Activated naive CD4-positive, alpha-beta T cell treated with anti-CD3 and anti-CD28 coated beads, Interleukin-2, amount 10 ng/mL, durations not matched to agents 5 hours and 36 hours (primary cell): ENCODE data around the gene ASTL. TPM values are rescaled to one million over a fixed set of nuclear protein-coding genes. Genes with fewer than 3 reads are reported as not detected.

Source experiments
- total RNA-seq, 2 experiments: library from RNA; stranded (reverse); gene quantifications; one replicate each; pipeline ENCODE4 v1.2.3, GENCODE V29; 2021

The ASTL gene
- total RNA-seq = under 1 TPM; 0.41 to 0.48 TPM

GRCh38 chr2:96138179-96139145 lies at the start of gene ASTL:
Gene ASTL (minus strand): TSS chr2:96138502. CDS start chr2:96138436, 66 bp downstream.

GRCh38 chr2:96145036-96145847 lies 6.9 kb upstream of the ASTL start, which contains the start of gene DUSP2:
Gene DUSP2 (minus strand): TSS chr2:96145440. CDS start chr2:96145354, 86 bp downstream.

DNA sequence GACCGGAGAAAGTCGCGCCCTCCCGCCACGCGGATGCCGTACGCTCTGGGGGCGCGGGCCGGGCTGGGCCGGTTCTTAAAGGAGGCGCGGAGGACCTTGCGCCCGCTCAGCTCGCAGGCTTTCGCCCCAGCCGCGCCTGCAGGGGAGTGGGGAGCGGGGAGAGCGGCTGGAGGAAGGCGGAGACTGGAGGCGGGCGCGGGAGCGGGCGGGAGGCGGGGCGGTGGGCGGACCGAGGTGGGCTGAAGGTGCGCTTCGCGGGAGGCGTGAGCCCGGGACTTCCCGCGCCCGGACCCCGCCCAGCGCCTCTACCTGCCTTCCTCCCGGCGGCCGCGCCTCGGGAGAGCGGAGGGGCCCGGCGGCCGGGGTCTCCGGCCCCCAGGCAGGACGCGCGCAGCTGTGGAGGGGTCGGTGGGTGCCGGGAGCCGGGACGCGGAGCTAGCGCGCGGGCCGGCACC lies 21.9 kb downstream of the ASTL start, which contains the start of gene ADRA2B:
Gene ADRA2B, minus strand, starts transcription at position 148 of the 455 bp plus-strand sequence. CDS start 422 bp downstream, outside the sequence.

Other genes with a start within 250 kb of the ASTL start
- 10 to 100 TPM; 67.8 to 75.3 TPM for gene ANKRD36C, start 146.7 kb downstream of the ASTL start, total RNA-seq
- gene GPAT2, start 103.6 kb downstream of the ASTL start, total RNA-seq = 1 to 10 TPM; 5.2 to 5.5 TPM
- under 1 TPM; 0.10 to 0.13 TPM for gene ADRA2B, start 21.9 kb downstream of the ASTL start, total RNA-seq
- 10 to 100 TPM; 21.3 to 22.0 TPM for gene DUSP2, start 6.9 kb upstream of the ASTL start, total RNA-seq
- gene STARD7, start 70.3 kb upstream of the ASTL start, total RNA-seq = 100 to 1,000 TPM; 105 to 112 TPM
- gene TMEM127, start 127.5 kb upstream of the ASTL start, total RNA-seq = 10 to 100 TPM; 34.0 to 34.4 TPM
- 10 to 100 TPM; 58.7 to 61.4 TPM for gene CIAO1, start 127.7 kb upstream of the ASTL start, total RNA-seq
- gene SNRNP200, start 167.0 kb upstream of the ASTL start, total RNA-seq = 100 to 1,000 TPM; 144 to 155 TPM
- gene ITPRIPL1, start 186.8 kb upstream of the ASTL start, total RNA-seq = 10 to 100 TPM; 27.9 to 28.9 TPM
- 10 to 100 TPM; 50.3 to 55.3 TPM for gene NCAPH, start 197.3 kb upstream of the ASTL start, total RNA-seq